Stimulated activated effector memory CD8-positive, alpha-beta T cell treated with anti-CD3 and anti-CD28 coated beads, Interleukin-12 subunit alpha, Interleukin-12 subunit beta, amount 100 ng/mL, for 72 hours (primary cell): ENCODE results near the gene EPHB2.
A peak's percentile ranks its signal among the peaks of the same experiment; 100 is the strongest.

Experiments
- ATAC-seq: fragments of 150-1000 bp; cut with Tn5 transposase; 2 replicates; pipeline ENCODE4 v1.10.0; 2021
- DNase-seq, 2 donors: peaks; one replicate each; pipeline ENCODE4 v3.0.0; 2021 to 2022; ENCODE audit warnings: low spot score in 2 of 2
- H3K27ac Mint-ChIP-seq: one replicate; pipeline ENCODE4 v1.8.0; 2022; ENCODE audit warnings: mild to moderate bottlenecking, mixed read lengths
- H3K36me3 Mint-ChIP-seq: one replicate; pipeline ENCODE4 v1.8.0; 2022; ENCODE audit warnings: mild to moderate bottlenecking, mixed read lengths
- H3K4me1 Mint-ChIP-seq: one replicate; pipeline ENCODE4 v1.8.0; 2022; ENCODE audit warnings: mixed read lengths
- H3K4me3 Mint-ChIP-seq: one replicate; pipeline ENCODE4 v1.8.0; 2022; ENCODE audit warnings: mild to moderate bottlenecking, mixed read lengths
- H3K9me3 Mint-ChIP-seq: one replicate; pipeline ENCODE4 v1.8.0; 2022; ENCODE audit warnings: mixed read lengths

The EPHB2 gene

DNA sequence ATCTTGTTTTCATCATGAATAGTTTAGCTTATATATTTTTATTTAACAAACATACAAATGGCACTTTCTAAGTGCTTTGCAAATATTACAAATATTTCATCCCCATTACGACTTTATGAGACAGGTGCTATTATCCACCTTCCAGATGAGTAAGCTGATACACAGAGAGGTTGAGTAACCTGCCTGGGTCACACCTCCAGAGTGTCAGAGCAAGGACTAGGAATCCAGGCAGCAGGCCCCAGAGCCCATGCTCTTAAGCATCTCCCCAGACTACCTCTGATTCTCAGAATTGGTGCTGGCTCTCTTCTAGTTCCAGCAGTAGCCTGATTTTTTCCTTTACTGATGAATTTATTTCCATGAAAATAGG, 40.0 kb downstream of the EPHB2 start:
- peak overlapping the region; percentile 73 for H3K27ac Mint-ChIP-seq
- DNase-seq (no peak), ATAC-seq (no peak)
- no peak overlapping the region for H3K4me3 Mint-ChIP-seq
- H3K36me3 Mint-ChIP-seq, result no peaks in the 10 kb centered on the region
- no peaks in the 10 kb centered on the region for H3K9me3 Mint-ChIP-seq
- H3K4me1 Mint-ChIP-seq, result peaks cover 16% of the 10 kb centered on the region

DNA sequence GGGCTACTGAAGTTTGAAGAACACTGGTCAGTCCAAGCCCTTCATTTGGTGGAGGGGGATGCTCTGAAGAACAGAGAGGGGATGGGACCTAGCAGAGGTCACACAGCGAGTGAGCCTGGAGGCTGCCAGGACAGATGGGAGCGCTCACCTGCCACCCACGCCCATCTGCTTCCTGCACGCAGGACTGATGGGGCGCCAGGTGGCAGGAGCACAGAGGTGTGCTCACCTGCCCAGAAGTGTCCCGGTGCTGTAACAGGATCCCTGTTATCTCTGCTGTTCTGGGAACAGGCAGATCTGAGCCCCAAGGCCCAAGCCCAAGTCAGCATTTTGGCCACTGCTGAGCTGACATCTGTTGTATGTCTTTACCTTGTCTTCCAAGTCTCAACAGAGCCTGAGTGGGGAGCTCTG, 40.5 kb downstream of the EPHB2 start:
- no peaks in the 10 kb centered on the region for H3K36me3 Mint-ChIP-seq
- ATAC-seq (no peak), DNase-seq (no peak)
- H3K27ac Mint-ChIP-seq, result no peak overlapping the region
- no peak overlapping the region for H3K4me3 Mint-ChIP-seq
- no peaks in the 10 kb centered on the region for H3K9me3 Mint-ChIP-seq
- peaks cover 13% of the 10 kb centered on the region for H3K4me1 Mint-ChIP-seq

GRCh38 chr1:22752339-22752738, 41.7 kb downstream of the EPHB2 start:
- no peak for DNase-seq
- Mint-ChIP-seq H3K4me1 (peaks cover 9% of the 10 kb centered on the region), H3K4me3 (no peak overlapping the region), H3K36me3 (no peaks in the 10 kb centered on the region), H3K9me3 (no peaks in the 10 kb centered on the region), H3K27ac (no peak overlapping the region)
- ATAC-seq, result no peak

DNA sequence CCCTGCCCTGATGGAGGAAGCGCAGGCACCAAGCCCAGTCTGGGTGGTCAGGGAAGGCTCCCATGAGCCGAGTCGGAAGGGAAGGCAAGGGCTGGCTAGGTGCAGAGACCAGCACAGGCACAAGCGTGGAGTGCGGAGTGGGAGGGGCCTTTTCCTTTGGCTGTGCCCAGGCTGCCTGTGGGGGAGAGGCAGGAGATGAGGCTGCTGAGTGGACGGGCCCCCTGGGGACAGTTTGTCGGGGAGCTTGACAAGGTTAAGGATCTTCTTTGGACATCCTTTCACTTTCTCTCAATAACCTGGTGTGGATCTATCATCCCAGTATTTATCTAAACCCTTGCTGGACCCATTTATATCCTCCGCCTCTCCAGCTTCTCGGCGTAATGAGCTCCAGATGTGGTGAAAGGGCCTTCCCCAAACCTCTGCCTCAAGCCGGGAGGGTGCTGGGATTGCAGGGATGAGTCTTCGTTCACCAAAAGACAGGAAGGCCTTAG, 42.9 kb downstream of the EPHB2 start:
- DNase-seq (no peak), ATAC-seq (no peak)
- Mint-ChIP-seq H3K9me3 (no peaks in the 10 kb centered on the region), H3K4me3 (no peak overlapping the region), H3K27ac (no peak overlapping the region), H3K36me3 (no peaks in the 10 kb centered on the region), H3K4me1 (peaks cover 9% of the 10 kb centered on the region)

DNA sequence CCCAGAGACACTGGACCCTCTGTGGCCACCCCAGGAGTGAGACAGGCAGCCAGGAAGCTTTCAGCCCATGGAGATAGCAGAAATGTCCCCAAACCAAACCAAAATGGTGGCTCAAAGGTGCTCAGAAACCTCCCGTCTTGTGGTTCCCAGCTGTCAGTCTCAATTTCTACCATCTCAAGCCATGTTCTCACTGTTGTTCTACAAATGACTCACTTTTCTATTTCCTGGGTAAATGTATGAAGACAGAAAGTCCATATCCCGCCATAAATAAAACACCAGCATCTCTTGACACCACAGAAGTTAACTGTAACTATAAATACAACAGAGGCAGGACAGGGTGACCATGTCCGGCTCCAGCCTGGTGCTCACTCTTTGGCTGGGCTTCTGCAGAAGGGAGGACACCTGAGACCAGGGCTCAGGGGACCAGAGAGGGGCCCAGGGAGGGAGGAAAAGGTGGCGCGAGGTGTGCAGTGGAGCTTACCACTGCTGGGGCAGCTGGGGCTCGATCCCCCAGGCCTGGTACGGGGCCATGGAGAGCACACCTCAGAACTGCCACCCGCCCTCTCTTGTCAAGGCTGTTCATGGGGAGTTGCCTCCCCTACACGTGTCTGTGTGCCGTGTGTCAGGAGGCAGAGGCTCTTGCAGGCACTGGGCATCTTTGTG, 43.6 kb downstream of the EPHB2 start:
- H3K27ac Mint-ChIP-seq, result no peak overlapping the region
- peaks cover 9% of the 10 kb centered on the region for H3K4me1 Mint-ChIP-seq

DNA sequence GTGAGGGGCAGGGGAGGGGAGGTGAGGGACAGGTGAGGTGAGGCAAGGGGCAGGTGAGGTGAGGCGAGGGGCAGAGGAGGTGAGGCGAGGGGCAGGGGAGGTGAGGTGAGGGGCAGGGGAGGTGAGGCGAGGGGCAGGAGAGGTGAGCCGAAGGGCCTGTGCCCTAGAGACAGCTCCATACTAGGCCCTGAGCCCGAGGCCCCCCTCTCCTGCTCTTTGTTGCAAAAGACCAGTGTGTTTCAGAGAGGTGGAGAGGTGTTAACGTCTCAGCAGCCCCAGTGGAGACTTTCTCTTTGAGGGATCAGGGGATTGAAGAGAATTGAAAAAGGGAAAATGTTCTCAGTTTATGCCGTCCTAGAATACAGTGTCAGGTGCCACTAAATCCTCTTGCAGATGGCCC, 44.2 kb downstream of the EPHB2 start:
- ATAC-seq, result no peak

More for the DNA sequence above, 43.6 kb downstream of the EPHB2 start:
- ATAC-seq (peak; percentile 62), DNase-seq (no peak)
- Mint-ChIP-seq H3K9me3 (no peaks in the 10 kb centered on the region), H3K4me3 (no peak overlapping the region), H3K36me3 (no peaks in the 10 kb centered on the region)

DNA sequence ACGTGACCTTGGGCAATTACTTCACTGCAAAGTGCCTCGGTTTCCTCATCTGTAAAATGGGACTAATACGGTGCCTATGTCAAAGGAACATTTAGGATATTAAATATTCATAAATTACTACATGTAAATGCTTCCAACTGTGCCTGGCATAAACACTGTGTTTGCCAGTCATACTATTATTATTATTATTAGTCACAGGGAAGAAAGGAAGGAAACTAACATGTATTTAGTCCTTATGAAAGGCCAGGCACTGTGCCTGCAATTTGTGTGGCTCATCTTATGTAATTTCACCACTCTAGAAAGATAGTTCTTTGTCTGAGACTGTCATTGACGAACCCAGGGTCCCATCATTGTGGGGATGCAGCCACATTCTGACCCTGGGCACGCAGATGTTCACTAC, 45.0 kb downstream of the EPHB2 start:
- Mint-ChIP-seq H3K36me3 (no peaks in the 10 kb centered on the region), H3K9me3 (no peaks in the 10 kb centered on the region), H3K27ac (no peak overlapping the region), H3K4me1 (peaks cover 2% of the 10 kb centered on the region), H3K4me3 (no peak overlapping the region)
- ATAC-seq (no peak), DNase-seq (no peak)

More for the DNA sequence above, 44.2 kb downstream of the EPHB2 start:
- H3K9me3 Mint-ChIP-seq, result no peaks in the 10 kb centered on the region
- H3K4me3 Mint-ChIP-seq, result no peak overlapping the region
- no peak for DNase-seq
- no peak overlapping the region for H3K27ac Mint-ChIP-seq
- no peaks in the 10 kb centered on the region for H3K36me3 Mint-ChIP-seq
- peaks cover 9% of the 10 kb centered on the region for H3K4me1 Mint-ChIP-seq

GRCh38 chr1:22756125-22756735, 45.6 kb downstream of the EPHB2 start:
- ATAC-seq, result no peak
- DNase-seq, result no peak
- H3K9me3 Mint-ChIP-seq, result no peaks in the 10 kb centered on the region
- no peaks in the 10 kb centered on the region for H3K4me1 Mint-ChIP-seq
- no peak overlapping the region for H3K4me3 Mint-ChIP-seq
- H3K27ac Mint-ChIP-seq, result no peak overlapping the region
- no peaks in the 10 kb centered on the region for H3K36me3 Mint-ChIP-seq

DNA sequence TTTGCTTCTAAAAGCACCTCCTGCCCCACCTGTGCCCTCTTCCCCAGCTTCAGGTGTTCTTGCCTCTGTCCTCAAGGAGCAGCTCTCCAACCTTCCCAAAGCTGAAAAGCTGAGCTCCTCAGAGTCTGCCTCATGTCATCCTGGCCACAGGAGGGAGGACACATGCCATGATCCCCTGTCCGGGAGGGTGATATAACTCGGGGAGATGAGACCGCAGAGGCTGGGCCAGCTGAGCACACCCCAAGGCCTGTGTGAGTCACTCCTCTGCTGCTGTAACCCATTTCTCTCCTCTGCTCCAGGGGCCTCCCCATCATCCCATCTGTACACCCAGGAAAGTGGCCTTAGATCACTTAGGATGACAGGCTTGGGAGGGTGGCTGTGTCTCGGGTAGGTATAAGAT, 49.8 kb downstream of the EPHB2 start:
- Mint-ChIP-seq H3K9me3 (no peaks in the 10 kb centered on the region), H3K4me3 (no peak overlapping the region), H3K36me3 (no peaks in the 10 kb centered on the region), H3K27ac (no peak overlapping the region), H3K4me1 (no peaks in the 10 kb centered on the region)
- ATAC-seq (no peak), DNase-seq (no peak)

- Mint-ChIP-seq H3K4me1 (no peaks in the 10 kb centered on the region), H3K9me3 (no peaks in the 10 kb centered on the region), H3K27ac (no peak overlapping the region), H3K4me3 (no peak overlapping the region), H3K36me3 (no peaks in the 10 kb centered on the region)
- ATAC-seq (no peak), DNase-seq (no peak)
Measured at GRCh38 chr1:22761101-22761500, 50.5 kb downstream of the EPHB2 start.

GRCh38 chr1:22761821-22762220, 51.2 kb downstream of the EPHB2 start:
- Mint-ChIP-seq H3K9me3 (no peaks in the 10 kb centered on the region), H3K4me3 (no peak overlapping the region), H3K36me3 (no peaks in the 10 kb centered on the region), H3K4me1 (no peaks in the 10 kb centered on the region), H3K27ac (no peak overlapping the region)
- ATAC-seq (no peak), DNase-seq (no peak)

DNA sequence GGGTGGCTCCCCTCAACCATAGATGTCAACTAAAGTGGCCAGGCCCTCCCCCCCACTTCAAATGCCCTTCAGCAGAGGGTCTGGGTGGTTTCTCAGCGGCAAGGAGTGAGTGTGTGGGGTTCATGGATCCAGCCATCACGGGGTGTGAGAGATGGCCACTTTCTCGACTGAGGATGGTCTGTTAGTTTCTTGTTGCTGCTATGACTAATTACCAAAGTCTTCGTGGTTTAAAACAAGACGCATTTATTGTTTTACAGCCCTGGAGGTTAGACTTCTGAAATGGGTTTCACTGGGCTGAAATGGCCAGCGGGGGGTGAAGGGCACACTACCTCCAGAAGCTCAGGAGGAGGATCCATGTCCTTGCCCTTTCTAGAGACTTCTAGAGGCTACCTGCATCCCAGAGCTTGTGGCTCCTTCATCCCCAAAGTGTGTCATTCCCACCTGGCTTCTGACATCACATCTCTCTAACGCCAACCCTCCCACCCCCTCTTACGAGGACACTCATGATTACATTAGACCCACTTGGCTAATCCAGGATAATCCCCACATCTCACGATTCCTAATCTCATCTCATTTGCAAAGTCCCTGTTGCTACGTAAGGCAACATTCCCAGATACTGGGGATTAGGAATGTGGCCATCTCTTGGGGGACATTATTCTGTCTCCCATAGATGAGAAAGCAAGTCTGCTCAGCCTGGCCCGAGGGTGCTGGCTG, 53.0 kb downstream of the EPHB2 start:
- DNase-seq, result no peak
- Mint-ChIP-seq H3K27ac (no peak overlapping the region), H3K4me3 (no peak overlapping the region), H3K4me1 (no peaks in the 10 kb centered on the region), H3K36me3 (no peaks in the 10 kb centered on the region), H3K9me3 (no peaks in the 10 kb centered on the region)
- ATAC-seq, result peak; percentile 48

DNA sequence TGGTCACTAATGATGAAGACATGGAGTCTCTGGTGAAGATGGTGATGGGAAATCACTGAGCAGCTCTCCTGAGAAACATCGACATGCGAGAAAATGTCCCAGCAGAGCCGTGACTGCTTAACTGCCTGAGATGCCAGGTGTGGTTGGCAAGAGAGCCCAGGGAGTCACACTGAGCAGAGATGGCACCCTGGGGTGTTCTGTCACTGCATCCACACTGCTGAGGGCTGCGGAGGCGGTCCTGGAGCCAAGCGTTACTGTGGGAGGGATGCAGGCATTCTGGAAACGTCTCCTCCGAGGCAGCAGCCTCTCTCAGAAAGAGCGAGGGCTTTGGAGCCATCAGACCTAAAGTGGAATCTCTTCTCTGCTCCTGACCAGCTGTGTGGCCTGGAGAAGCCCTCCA, 57.2 kb downstream of the EPHB2 start:
- Mint-ChIP-seq H3K27ac (no peak overlapping the region), H3K4me1 (no peaks in the 10 kb centered on the region), H3K9me3 (no peaks in the 10 kb centered on the region), H3K36me3 (no peaks in the 10 kb centered on the region), H3K4me3 (no peak overlapping the region)
- no peak for DNase-seq
- ATAC-seq, result no peak

DNA sequence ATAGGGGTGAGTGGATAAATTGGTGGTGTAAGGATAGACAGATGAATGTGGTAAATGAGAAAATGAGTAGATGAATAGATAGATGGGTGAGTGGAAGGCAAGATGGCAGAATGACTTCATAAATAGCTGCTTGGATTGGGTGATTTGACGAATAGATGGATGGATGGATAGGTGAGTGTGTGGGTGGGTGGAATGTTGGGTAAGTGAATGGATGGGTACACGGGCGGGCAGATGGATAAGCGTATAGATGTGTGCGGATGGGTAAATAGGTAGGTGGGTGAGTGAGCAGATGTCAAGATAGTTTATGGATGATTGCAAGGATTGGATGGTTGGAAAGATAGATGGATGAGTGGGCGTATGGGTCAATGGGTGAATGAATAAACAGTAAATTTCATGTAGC, 59.3 kb downstream of the EPHB2 start:
- Mint-ChIP-seq H3K4me3 (no peak overlapping the region), H3K9me3 (no peaks in the 10 kb centered on the region), H3K27ac (no peak overlapping the region), H3K36me3 (no peaks in the 10 kb centered on the region), H3K4me1 (no peaks in the 10 kb centered on the region)
- DNase-seq (no peak), ATAC-seq (no peak)

GRCh38 chr1:22772014-22772413, 61.4 kb downstream of the EPHB2 start:
- Mint-ChIP-seq H3K4me3 (no peak overlapping the region), H3K4me1 (no peaks in the 10 kb centered on the region), H3K9me3 (no peaks in the 10 kb centered on the region), H3K27ac (no peak overlapping the region), H3K36me3 (no peaks in the 10 kb centered on the region)
- no peak for DNase-seq
- ATAC-seq, result no peak
